Lung (tissue), 12 donors: ENCODE measurements around the gene MBNL1. TPM values are rescaled to one million over a fixed set of nuclear protein-coding genes. Genes with fewer than 3 reads are reported as not detected.

ENCODE experiments used
- ATAC-seq: fragments of 200-7000 bp; cut with Tn5 transposase; one replicate; pipeline ENCODE4 v1.9.1; 2020; ENCODE audit warnings: moderate number of reproducible peaks; ENCODE audit not compliant: insufficient read depth, low FRiP score
- DNase-seq, 3 donors: peaks; one replicate each; pipeline ENCODE4 v3.0.0-alpha.2; 2013 to 2017
- H3K27ac ChIP-seq, 2 donors: one replicate each; pipeline ENCODE4 v1.5.1; 2013; ENCODE audit warnings: mild to moderate bottlenecking in 2 of 2, moderate library complexity in 2 of 2, control low read depth in 1 of 2, inconsistent platforms in 1 of 2, low read depth in 1 of 2, low read length in 1 of 2
- H3K27me3 ChIP-seq, 3 donors: one replicate each; pipeline ENCODE4 v1.5.1; 2013; ENCODE audit warnings: low read length in 2 of 3; ENCODE audit not compliant: control insufficient read depth in 3 of 3, insufficient read depth in 3 of 3
- H3K36me3 ChIP-seq, 4 donors: one replicate each; pipeline ENCODE4 v1.5.1; 2013; ENCODE audit warnings: low read length in 4 of 4, mild to moderate bottlenecking in 1 of 4, moderate library complexity in 1 of 4; ENCODE audit not compliant: control insufficient read depth in 4 of 4, insufficient read depth in 4 of 4
- H3K4me1 ChIP-seq, 5 donors: one replicate each; pipeline ENCODE4 v1.5.1; 2013; ENCODE audit warnings: low read length in 5 of 5, mild to moderate bottlenecking in 2 of 5, moderate library complexity in 1 of 5; ENCODE audit not compliant: control insufficient read depth in 5 of 5, insufficient read depth in 5 of 5
- H3K4me3 ChIP-seq: one replicate; pipeline ENCODE4 v1.5.1; 2013; ENCODE audit warnings: mild to moderate bottlenecking, control low read depth, moderate library complexity
- H3K9ac ChIP-seq, 2 donors: one replicate each; pipeline ENCODE4 v1.5.1; 2013; ENCODE audit warnings: low read length in 2 of 2, control low read depth in 1 of 2; ENCODE audit not compliant: insufficient read depth in 1 of 2
- H3K9me3 ChIP-seq, 4 donors: one replicate each; pipeline ENCODE4 v1.5.1; 2013; ENCODE audit warnings: low read length in 3 of 4, mild to moderate bottlenecking in 1 of 4, moderate library complexity in 1 of 4; ENCODE audit not compliant: control insufficient read depth in 4 of 4, insufficient read depth in 3 of 4
- CTCF ChIP-seq: IDR thresholded peaks from 2 replicates; pipeline ENCODE4 v1.5.1; 2012; ENCODE audit warnings: mild to moderate bottlenecking; ENCODE audit errors: control extremely low read depth, extremely low read depth
- WGBS, 2 donors: extraction: QIAGEN DNeasy Blood & Tissue Kit; methylation state at CpG; one replicate each; pipeline ENCODE4 v1.1.7; 2013; 5-methylcytosine and 5-hydroxymethylcytosine counted together
- polyA plus RNA-seq, 2 donors: library from polyadenylated mRNA; stranded (reverse); fragments of 200-250 nt; gene quantifications; one replicate each; pipeline ENCODE4 v1.2.1, GENCODE V29; 2013
- total RNA-seq, 2 donors: library from RNA; depleted of rRNA in 1 of 2; stranded (reverse); fragments of >200 nt in 1 of 2; gene quantifications; one replicate each; pipeline ENCODE4 v1.2.1, GENCODE V29; 2014 to 2021
- donor health status: control.
- donor health status: control.
- donor health status: Bipolar disorder and iron deficiency.
- donor health status: healthy.
- donor health status: DM: yes; HTN: yes; CAD: no.

Gene MBNL1
- total and polyA plus RNA-seq, 4 donors, result 55.3 to 266 (median 165) TPM

GRCh38 chr3:152256851-152257562 is 11.7 kb upstream of the MBNL1 start:
- Histone ChIP-seq H3K9ac (no peak overlapping the region), H3K27me3 (no peaks in the 10 kb centered on the region), H3K9me3 (no peaks in the 10 kb centered on the region), H3K4me3 (no peak overlapping the region), H3K4me1 (peaks cover 0 to 10% (median 4%) of the 10 kb centered on the region in 5 donors), H3K36me3 (no peaks in the 10 kb centered on the region), H3K27ac (no peak overlapping the region)
- DNase-seq, result no peak
- ATAC-seq, result no peak
- WGBS, 2 donors, result 71 to 83% methylated on average over 5 of the region's 5 CpGs
- no peak for TF ChIP-seq CTCF

GRCh38 chr3:152257563-152258035 is 11.1 kb upstream of the MBNL1 start:
- WGBS, 2 donors, result 29 to 60% methylated on average over 5 of the region's 5 CpGs
- H3K36me3 ChIP-seq, result no peaks in the 10 kb centered on the region
- no peak overlapping the region for H3K9ac ChIP-seq
- H3K4me3 ChIP-seq, result no peak overlapping the region
- peaks cover 0 to 10% (median 4%) of the 10 kb centered on the region in 5 donors for H3K4me1 ChIP-seq
- no peak for TF ChIP-seq CTCF
- no peaks in the 10 kb centered on the region for H3K9me3 ChIP-seq
- ATAC-seq (no peak), DNase-seq (no peak)
- H3K27ac ChIP-seq, result no peak overlapping the region
- no peaks in the 10 kb centered on the region for H3K27me3 ChIP-seq

GRCh38 chr3:152258448-152259393 is 10.0 kb upstream of the MBNL1 start:
- H3K27me3 ChIP-seq, result no peaks in the 10 kb centered on the region
- no peaks in the 10 kb centered on the region for H3K9me3 ChIP-seq
- H3K27ac ChIP-seq, result no peak overlapping the region
- no peak overlapping the region for H3K9ac ChIP-seq
- ATAC-seq (peak; percentile 65), DNase-seq (peak; percentile 33 to 62 (median 60))
- TF ChIP-seq CTCF, result no peak
- no peak overlapping the region for H3K4me3 ChIP-seq
- WGBS, 2 donors, result 24 to 27% methylated on average over 7 of the region's 7 CpGs
- H3K4me1 ChIP-seq, result peaks cover 0 to 10% (median 4%) of the 10 kb centered on the region in 5 donors
- H3K36me3 ChIP-seq, result no peaks in the 10 kb centered on the region
